IPS-18a (cell line): Measurements from ENCODE around the gene ASB18.

Experiments used
- H3K27ac ChIP-seq: one replicate; pipeline ENCODE4 v1.5.1; 2013; ENCODE audit warnings: low read length
- H3K27me3 ChIP-seq: one replicate; pipeline ENCODE4 v1.6.1; 2013; ENCODE audit warnings: mild to moderate bottlenecking, low read length; ENCODE audit not compliant: control insufficient read depth, insufficient read depth
- H3K36me3 ChIP-seq: one replicate; pipeline ENCODE4 v1.6.1; 2013; ENCODE audit warnings: low read depth, low read length; ENCODE audit not compliant: control insufficient read depth
- H3K4me1 ChIP-seq: one replicate; pipeline ENCODE4 v1.6.1; 2013; ENCODE audit warnings: low read depth, low read length; ENCODE audit not compliant: control insufficient read depth
- H3K4me3 ChIP-seq: one replicate; pipeline ENCODE4 v1.5.1; 2013; ENCODE audit warnings: low read length
- H3K9ac ChIP-seq: one replicate; pipeline ENCODE4 v1.6.1; 2013; ENCODE audit warnings: mild to moderate bottlenecking, low read length, moderate library complexity
- H3K9me3 ChIP-seq: one replicate; pipeline ENCODE4 v1.6.1; 2013; ENCODE audit warnings: low read depth, low read length; ENCODE audit not compliant: control insufficient read depth

ASB18 gene

GRCh38 chr2:236254674-236255073 is 9.5 kb downstream of the ASB18 start:
- H3K9ac ChIP-seq: no peak overlapping the region
- no peak overlapping the region for H3K4me3 ChIP-seq
- no peaks in the 10 kb centered on the region for H3K27me3 ChIP-seq
- H3K27ac ChIP-seq: no peak overlapping the region
- no peaks in the 10 kb centered on the region for H3K4me1 ChIP-seq
- no peaks in the 10 kb centered on the region for H3K9me3 ChIP-seq
- H3K36me3 ChIP-seq: no peaks in the 10 kb centered on the region

- no peaks in the 10 kb centered on the region for H3K9me3 ChIP-seq
- H3K4me1 ChIP-seq: no peaks in the 10 kb centered on the region
- no peaks in the 10 kb centered on the region for H3K36me3 ChIP-seq
- no peak overlapping the region for H3K9ac ChIP-seq
- H3K27me3 ChIP-seq: no peaks in the 10 kb centered on the region
- no peak overlapping the region for H3K27ac ChIP-seq
- no peak overlapping the region for H3K4me3 ChIP-seq
These were observed 10.2 kb downstream of the ASB18 start for GRCh38 chr2:236254001-236254400.

- no peaks in the 10 kb centered on the region for H3K4me1 ChIP-seq
- H3K27ac ChIP-seq: no peak overlapping the region
- no peaks in the 10 kb centered on the region for H3K36me3 ChIP-seq
- no peaks in the 10 kb centered on the region for H3K9me3 ChIP-seq
- H3K9ac ChIP-seq: no peak overlapping the region
- no peaks in the 10 kb centered on the region for H3K27me3 ChIP-seq
- H3K4me3 ChIP-seq: no peak overlapping the region
These were observed 11.6 kb downstream of the ASB18 start for GRCh38 chr2:236252602-236253001.

- H3K4me3 ChIP-seq: no peak overlapping the region
- no peaks in the 10 kb centered on the region for H3K4me1 ChIP-seq
- no peaks in the 10 kb centered on the region for H3K36me3 ChIP-seq
- no peaks in the 10 kb centered on the region for H3K9me3 ChIP-seq
- no peak overlapping the region for H3K27ac ChIP-seq
- no peaks in the 10 kb centered on the region for H3K27me3 ChIP-seq
- H3K9ac ChIP-seq: no peak overlapping the region
These were observed 13.2 kb downstream of the ASB18 start for GRCh38 chr2:236250909-236251579.

GRCh38 chr2:236250286-236250685 is 13.9 kb downstream of the ASB18 start:
- no peaks in the 10 kb centered on the region for H3K36me3 ChIP-seq
- H3K9ac ChIP-seq: no peak overlapping the region
- H3K4me1 ChIP-seq: no peaks in the 10 kb centered on the region
- no peaks in the 10 kb centered on the region for H3K9me3 ChIP-seq
- H3K27ac ChIP-seq: no peak overlapping the region
- no peak overlapping the region for H3K4me3 ChIP-seq
- no peaks in the 10 kb centered on the region for H3K27me3 ChIP-seq

GRCh38 chr2:236249066-236249465 is 15.1 kb downstream of the ASB18 start:
- Histone ChIP-seq H3K27ac (no peak overlapping the region), H3K27me3 (no peaks in the 10 kb centered on the region), H3K9me3 (no peaks in the 10 kb centered on the region), H3K36me3 (no peaks in the 10 kb centered on the region), H3K4me1 (no peaks in the 10 kb centered on the region), H3K4me3 (no peak overlapping the region), H3K9ac (no peak overlapping the region)

GRCh38 chr2:236246711-236247246 is 17.4 kb downstream of the ASB18 start:
- Histone ChIP-seq H3K9ac (no peak overlapping the region), H3K27me3 (no peaks in the 10 kb centered on the region), H3K4me1 (no peaks in the 10 kb centered on the region), H3K9me3 (no peaks in the 10 kb centered on the region), H3K36me3 (no peaks in the 10 kb centered on the region), H3K27ac (no peak overlapping the region), H3K4me3 (no peak overlapping the region)

GRCh38 chr2:236244256-236244655 is 19.9 kb downstream of the ASB18 start:
- Histone ChIP-seq H3K4me1 (peaks cover 16% of the 10 kb centered on the region), H3K27me3 (no peaks in the 10 kb centered on the region), H3K4me3 (no peak overlapping the region), H3K9me3 (no peaks in the 10 kb centered on the region), H3K9ac (no peak overlapping the region), H3K27ac (no peak overlapping the region), H3K36me3 (no peaks in the 10 kb centered on the region)

GRCh38 chr2:236242057-236242495 is 22.1 kb downstream of the ASB18 start:
- H3K27me3 ChIP-seq: peaks cover 17% of the 10 kb centered on the region
- no peak overlapping the region for H3K27ac ChIP-seq
- peaks cover 25% of the 10 kb centered on the region for H3K4me1 ChIP-seq

GRCh38 chr2:236241181-236242056 is 22.8 kb downstream of the ASB18 start:
- Histone ChIP-seq H3K27ac (no peak overlapping the region), H3K4me1 (peaks cover 29% of the 10 kb centered on the region), H3K9ac (no peak overlapping the region), H3K36me3 (no peaks in the 10 kb centered on the region), H3K9me3 (no peaks in the 10 kb centered on the region), H3K27me3 (peaks cover 23% of the 10 kb centered on the region), H3K4me3 (no peak overlapping the region)

More at GRCh38 chr2:236242057-236242495, 22.1 kb downstream of the ASB18 start:
- no peak overlapping the region for H3K4me3 ChIP-seq
- H3K36me3 ChIP-seq: no peaks in the 10 kb centered on the region
- no peaks in the 10 kb centered on the region for H3K9me3 ChIP-seq
- no peak overlapping the region for H3K9ac ChIP-seq

- no peaks in the 10 kb centered on the region for H3K36me3 ChIP-seq
- H3K9me3 ChIP-seq: no peaks in the 10 kb centered on the region
- H3K27ac ChIP-seq: no peak overlapping the region
- H3K9ac ChIP-seq: no peak overlapping the region
- no peak overlapping the region for H3K4me3 ChIP-seq
- peaks cover 30% of the 10 kb centered on the region for H3K4me1 ChIP-seq
- peaks cover 33% of the 10 kb centered on the region for H3K27me3 ChIP-seq
These were observed 23.8 kb downstream of the ASB18 start for GRCh38 chr2:236240228-236240990.
